A549 (cell line): ENCODE data around the gene RGP1. TPM values are rescaled to one million over a fixed set of nuclear protein-coding genes. Genes with fewer than 3 reads are reported as not detected.

Source experiments
- ATAC-seq, 2 experiments: fragments of 200-7000 bp in 1 of 2; fragments of >200 bp in 1 of 2; cut with Nextera tagmentation in 1 of 2; cut with Tn5 transposase in 1 of 2; 3 replicates each; pipeline versions ENCODE4 v1.8.0 to v1.9.1; 2018 to 2020; ENCODE audit warnings: mild to moderate bottlenecking in 1 of 2, moderate library complexity in 1 of 2
- CTCF ChIA-PET: fragments of 300-600 bp; sonication (Branson Sonifier 250); formaldehyde crosslinking; extraction: SDS; loops from one replicate; lab custom pipeline; 2021; ENCODE audit warnings: antibody characterized with exemption, inconsistent platforms; lab: Yijun Ruan, JAX
- POLR2A ChIA-PET: fragments of 350-600 bp; formaldehyde crosslinking; extraction: SDS; loops from one replicate; lab custom pipeline; 2021; ENCODE audit warnings: antibody characterized with exemption, inconsistent platforms; lab: Yijun Ruan, JAX
- DNase-seq, 2 experiments: peaks; one replicate each; pipeline versions ENCODE4 v3.0.0 to v3.0.0-alpha.2; 2011 to 2016; ENCODE audit warnings: low read depth in 1 of 2, low spot score in 1 of 2
- FAIRE-seq: peaks from 2 replicates; lab custom pipeline; 2011; peaks lifted over from hg19 to GRCh38; lab: Jason Lieb, UNC
- H3K27ac ChIP-seq, 2 experiments: fragments of >200 bp; sonication (Bioruptor Twin); formaldehyde crosslinking; 3 replicates each; pipeline ENCODE4 v1.5.1; 2016 to 2017
- H3K4me1 ChIP-seq: fragments of >200 bp; sonication (Bioruptor Twin); formaldehyde crosslinking; 3 replicates; pipeline ENCODE4 v1.6.1; 2016
- H3K4me2 ChIP-seq: fragments of >200 bp; sonication (Bioruptor Twin); formaldehyde crosslinking; 3 replicates; pipeline ENCODE4 v1.6.1; 2016
- H3K4me3 ChIP-seq: fragments of >200 bp; sonication (Bioruptor Twin); formaldehyde crosslinking; 3 replicates; pipeline ENCODE4 v1.5.1; 2016
- H3K9me3 ChIP-seq: fragments of >200 bp; sonication (Bioruptor Twin); formaldehyde crosslinking; 3 replicates; pipeline ENCODE4 v1.6.1; 2016
- CEBPB ChIP-seq, 2 experiments: fragments of >200 bp in 1 of 2; sonication (Bioruptor Twin) in 1 of 2; formaldehyde crosslinking in 1 of 2; IDR thresholded peaks; 2 replicates each; pipeline ENCODE4 v1.6.1; 2012 to 2016
- EHF ChIP-seq: fragments of 250-450 bp; sonication (Bioruptor Pico); IDR thresholded peaks from 2 replicates; pipeline ENCODE4 v1.5.0; 2020; ENCODE audit warnings: mild to moderate bottlenecking
- FOSB ChIP-seq: fragments of 250-450 bp; sonication (Bioruptor Pico); IDR thresholded peaks from 2 replicates; pipeline ENCODE4 v1.5.0; 2020; ENCODE audit warnings: mild to moderate bottlenecking, moderate library complexity
- FOSL2 ChIP-seq, 2 experiments: fragments of 450-650 bp in 1 of 2; fragments of >200 bp in 1 of 2; sonication (Bioruptor Twin) in 1 of 2; formaldehyde crosslinking; IDR thresholded peaks; 2 replicates each; pipeline versions ENCODE4 v1.5.0 to v1.6.1; 2016 to 2020; ENCODE audit warnings: mild to moderate bottlenecking in 1 of 2, moderate library complexity in 1 of 2
- FOXS1 ChIP-seq: fragments of 250-450 bp; sonication (Bioruptor Pico); IDR thresholded peaks from 2 replicates; pipeline ENCODE4 v1.5.0; 2020; ENCODE audit warnings: mild to moderate bottlenecking, moderate library complexity
- HES2 ChIP-seq: fragments of >200 bp; sonication (Bioruptor Twin); formaldehyde crosslinking; IDR thresholded peaks from 2 replicates; pipeline ENCODE4 v1.6.1; 2016
- HOXA7 ChIP-seq: fragments of 250-450 bp; sonication (Bioruptor Pico); IDR thresholded peaks from 2 replicates; pipeline ENCODE4 v1.5.0; 2020; ENCODE audit warnings: mild to moderate bottlenecking, moderate library complexity
- KDM5A ChIP-seq: fragments of 200-600 bp; sonication (generic); IDR thresholded peaks from 2 replicates; pipeline ENCODE4 v1.6.1; 2016; ENCODE audit warnings: antibody characterized with exemption, mild to moderate bottlenecking
- MAX ChIP-seq: IDR thresholded peaks from 2 replicates; pipeline ENCODE4 v1.6.1; 2012
- MAZ ChIP-seq: fragments of 150-350 bp; IDR thresholded peaks from 2 replicates; pipeline ENCODE4 v1.6.1; 2014; ENCODE audit warnings: antibody characterized with exemption, low read depth, low read length, borderline replicate concordance
- POLR2A ChIP-seq: IDR thresholded peaks from 2 replicates; pipeline ENCODE4 v1.6.1; 2012; ENCODE audit warnings: mild to moderate bottlenecking, low read length
- POLR2AphosphoS2 ChIP-seq: conservative IDR thresholded peaks from 2 replicates; pipeline ENCODE4 v1.6.1; 2012; ENCODE audit warnings: low read length, improper control_type of control experiment, inconsistent platforms
- RAD21 ChIP-seq, 2 experiments: fragments of >200 bp in 1 of 2; sonication (Bioruptor Twin) in 1 of 2; formaldehyde crosslinking in 1 of 2; IDR thresholded peaks in 1 of 2; conservative IDR thresholded peaks in 1 of 2; 2 replicates in 1 of 2; 3 replicates in 1 of 2; pipeline ENCODE4 v1.6.1; 2012 to 2018; ENCODE audit warnings: inconsistent platforms in 1 of 2
- RARB ChIP-seq: fragments of 250-450 bp; sonication (Bioruptor Pico); IDR thresholded peaks from 2 replicates; pipeline ENCODE4 v1.8.0; 2021; ENCODE audit warnings: mild to moderate bottlenecking, moderate library complexity
- SMC3 ChIP-seq: fragments of >200 bp; sonication (Bioruptor Twin); formaldehyde crosslinking; IDR thresholded peaks from 3 replicates; pipeline ENCODE4 v1.6.1; 2018; ENCODE audit warnings: inconsistent platforms
- ZNF302 ChIP-seq: fragments of 250-450 bp; sonication (Bioruptor Pico); IDR thresholded peaks from 2 replicates; pipeline ENCODE4 v1.9.0; 2021; ENCODE audit warnings: inconsistent platforms, mild to moderate bottlenecking, moderate library complexity
- WGBS: methylation state at CpG from one replicate; pipeline ENCODE4 v1.1.6; 2017; ENCODE audit errors: missing lambda C conversion rate; 5-methylcytosine and 5-hydroxymethylcytosine counted together
- polyA plus RNA-seq, 4 experiments: library from polyadenylated mRNA; depleted of rRNA in 3 of 4; stranded (reverse); fragments of >200 nt; fragmentation: RNase III in 1 of 4; extraction: RNeasy Plus Mini Kit Qiagen cat#74134 plus additional on column Dnase treatment in 1 of 4; gene quantifications; 2 replicates in 3 of 4; 3 replicates in 1 of 4; pipeline ENCODE4 v1.2.3, GENCODE V29; 2011 to 2017
- TF ChIP-seq, protein P1 (sequence below): fragments of >200 bp; sonication (Bioruptor Twin); formaldehyde crosslinking; IDR thresholded peaks from 3 replicates; pipeline ENCODE4 v1.5.1; 2016

The RGP1 gene
- polyA plus RNA-seq, 2 of the 4 experiments (the other 2 are of a cell fraction): 16.1 to 16.6 TPM

DNA sequence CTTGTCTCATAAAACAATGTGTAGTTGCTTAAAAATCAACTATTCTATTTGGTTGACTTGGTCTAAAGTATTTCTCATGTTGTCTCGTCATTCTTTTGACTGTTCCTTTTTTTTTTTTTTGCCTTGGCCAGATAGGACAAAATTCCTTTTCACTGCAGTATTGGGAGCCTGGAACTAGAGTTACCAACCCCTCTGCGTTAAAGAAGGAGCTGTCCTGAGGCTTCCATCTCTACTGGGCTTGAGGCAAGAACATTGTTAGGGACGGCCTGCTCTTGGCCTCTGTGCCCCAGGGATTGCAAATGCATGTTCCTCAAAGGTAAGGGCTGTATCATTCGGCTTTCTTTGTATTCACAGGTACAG is 40.9 kb downstream of the RGP1 start:
- no peaks in the 10 kb centered on the region for H3K9me3 ChIP-seq
- no peak overlapping the region for H3K4me2 ChIP-seq
- DNase-seq (no peak), FAIRE-seq (no peak), ATAC-seq (peak; percentile 28 to 54; a peak in 4 of 6 replicates)
- no peak for TF ChIP-seq CEBPB (IDR thresholded peaks at IDR 0.05)
- TF ChIP-seq FOSL2 (IDR thresholded peaks at IDR 0.05): no peak
- TF ChIP-seq FOSL2 (CRISPR knock-in tag; IDR thresholded peaks at IDR 0.05): no peak
- no peak for TF ChIP-seq HOXA7 (CRISPR knock-in tag)
- TF ChIP-seq MAX: no peak
- TF ChIP-seq KDM5A: no peak
- no peak for TF ChIP-seq ZNF302 (CRISPR knock-in tag)
- no peak for TF ChIP-seq HES2
- TF ChIP-seq POLR2A: no peak
- TF ChIP-seq, protein P1, sequence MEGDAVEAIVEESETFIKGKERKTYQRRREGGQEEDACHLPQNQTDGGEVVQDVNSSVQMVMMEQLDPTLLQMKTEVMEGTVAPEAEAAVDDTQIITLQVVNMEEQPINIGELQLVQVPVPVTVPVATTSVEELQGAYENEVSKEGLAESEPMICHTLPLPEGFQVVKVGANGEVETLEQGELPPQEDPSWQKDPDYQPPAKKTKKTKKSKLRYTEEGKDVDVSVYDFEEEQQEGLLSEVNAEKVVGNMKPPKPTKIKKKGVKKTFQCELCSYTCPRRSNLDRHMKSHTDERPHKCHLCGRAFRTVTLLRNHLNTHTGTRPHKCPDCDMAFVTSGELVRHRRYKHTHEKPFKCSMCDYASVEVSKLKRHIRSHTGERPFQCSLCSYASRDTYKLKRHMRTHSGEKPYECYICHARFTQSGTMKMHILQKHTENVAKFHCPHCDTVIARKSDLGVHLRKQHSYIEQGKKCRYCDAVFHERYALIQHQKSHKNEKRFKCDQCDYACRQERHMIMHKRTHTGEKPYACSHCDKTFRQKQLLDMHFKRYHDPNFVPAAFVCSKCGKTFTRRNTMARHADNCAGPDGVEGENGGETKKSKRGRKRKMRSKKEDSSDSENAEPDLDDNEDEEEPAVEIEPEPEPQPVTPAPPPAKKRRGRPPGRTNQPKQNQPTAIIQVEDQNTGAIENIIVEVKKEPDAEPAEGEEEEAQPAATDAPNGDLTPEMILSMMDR: no peak
- no peak overlapping the region for H3K4me3 ChIP-seq
- POLR2A ChIA-PET: interaction anchor here (1.5 kb wide), 1 partner anchor 92 kb away, joined by 4 read pairs; no protein-coding TSS in a partner anchor
- peaks cover 2% of the 10 kb centered on the region for H3K4me1 ChIP-seq
- WGBS: 25% methylated on average over 4 of the region's 4 CpGs
- CTCF ChIA-PET: interaction anchor here (0.5 to 5.0 kb wide), 62 partner anchors 8 to 1765 kb away, joined by 3 to 122 read pairs (median 7); partner anchors contain the start of genes ARHGEF39, CCDC107, FAM221B and GBA2
- no peak overlapping the region for H3K27ac ChIP-seq

GRCh38 chr9:35790385-35791296 is 41.6 kb downstream of the RGP1 start:
- CTCF ChIA-PET: interaction anchor here (0.5 to 5.0 kb wide), 69 partner anchors 9 to 1766 kb away, joined by 3 to 122 read pairs (median 7); partner anchors contain the start of genes ARHGEF39, CCDC107, FAM221B and GBA2
- peak; percentile 87 to 97 for ATAC-seq
- Histone ChIP-seq H3K4me3 (no peak overlapping the region), H3K9me3 (no peaks in the 10 kb centered on the region), H3K4me1 (peaks cover 9% of the 10 kb centered on the region), H3K27ac (peak overlapping the region in 1 of 2 experiments; percentile 22; a peak in 1 of 6 replicates), H3K4me2 (no peak overlapping the region)
- TF ChIP-seq FOXS1 (no peak), EHF (CRISPR knock-in tag) (no peak), SMC3 (peak; percentile 59), RAD21 (conservative IDR thresholded peaks at IDR 0.05 in 1 of 2, IDR thresholded peaks at IDR 0.05 in 1 of 2) (peak; percentile 85 to 92), MAZ (no peak), RARB (CRISPR knock-in tag) (no peak)
- TF ChIP-seq, protein P1: peak; percentile 91
- DNase-seq: peak; percentile 65 to 85
- 67% methylated on average over 37 of the region's 37 CpGs for WGBS
- POLR2A ChIA-PET: interaction anchor here (1.5 kb wide), 1 partner anchor 92 kb away, joined by 4 read pairs; no protein-coding TSS in a partner anchor
- FAIRE-seq: peak; percentile 43

GRCh38 chr9:35791297-35791921 is 42.3 kb downstream of the RGP1 start, which contains the start of gene NPR2:
NPR2 (plus strand) TSS chr9:35791591; CDS start chr9:35792409, 818 bp downstream.
- ChIA-PET CTCF (interaction anchor here (1.0 to 2.7 kb wide), 5 partner anchors 9 to 120 kb away, joined by 3 to 26 read pairs (median 6); partner anchors contain the start of genes HINT2 and SPAG8), POLR2A (no interaction called here)
- ATAC-seq (no peak), FAIRE-seq (no peak), DNase-seq (no peak)
- Histone ChIP-seq H3K4me3 (no peak within 1 kb of the TSS), H3K9me3 (no peaks in the 10 kb centered on the region), H3K4me1 (peaks cover 16% of the 10 kb centered on the region), H3K27ac (peak within 1 kb of the TSS in 1 of 2 experiments; percentile 22; a peak in 1 of 6 replicates), H3K4me2 (no peak within 1 kb of the TSS)
- no peak for TF ChIP-seq FOSB
- no peak for TF ChIP-seq POLR2AphosphoS2
- WGBS: 95% methylated on average over 35 of the region's 64 CpGs
